ENCODE data around the gene HTT. TPM values are rescaled to one million over a fixed set of nuclear protein-coding genes. Genes with fewer than 3 reads are reported as not detected.
A peak's percentile ranks its signal among the peaks of the same experiment; 100 is the strongest.

The HTT gene
- total and polyA plus RNA-seq, 2 of the 13 experiments (the other 11 are each of a cell fraction or from before 2014, with no cell fraction given): 17.5 to 19.5 TPM

DNA sequence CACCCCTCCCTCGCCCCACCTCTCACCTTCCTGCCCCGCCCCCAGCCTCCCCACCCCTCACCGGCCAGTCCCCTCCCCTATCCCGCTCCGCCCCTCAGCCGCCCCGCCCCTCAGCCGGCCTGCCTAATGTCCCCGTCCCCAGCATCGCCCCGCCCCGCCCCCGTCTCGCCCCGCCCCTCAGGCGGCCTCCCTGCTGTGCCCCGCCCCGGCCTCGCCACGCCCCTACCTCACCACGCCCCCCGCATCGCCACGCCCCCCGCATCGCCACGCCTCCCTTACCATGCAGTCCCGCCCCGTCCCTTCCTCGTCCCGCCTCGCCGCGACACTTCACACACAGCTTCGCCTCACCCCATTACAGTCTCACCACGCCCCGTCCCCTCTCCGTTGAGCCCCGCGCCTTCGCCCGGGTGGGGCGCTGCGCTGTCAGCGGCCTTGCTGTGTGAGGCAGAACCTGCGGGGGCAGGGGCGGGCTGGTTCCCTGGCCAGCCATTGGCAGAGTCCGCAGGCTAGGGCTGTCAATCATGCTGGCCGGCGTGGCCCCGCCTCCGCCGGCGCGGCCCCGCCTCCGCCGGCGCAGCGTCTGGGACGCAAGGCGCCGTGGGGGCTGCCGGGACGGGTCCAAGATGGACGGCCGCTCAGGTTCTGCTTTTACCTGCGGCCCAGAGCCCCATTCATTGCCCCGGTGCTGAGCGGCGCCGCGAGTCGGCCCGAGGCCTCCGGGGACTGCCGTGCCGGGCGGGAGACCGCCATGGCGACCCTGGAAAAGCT, at the start of gene HTT, which contains the start of gene HTT-AS (continued):
- peak; percentile 11; the same call in 1 of the 2 replicates for TF ChIP-seq MXD4 (CRISPR knock-in tag; IDR thresholded peaks at IDR 0.05)
- TF ChIP-seq CBFB (CRISPR knock-in tag; IDR thresholded peaks at IDR 0.05): no peak
- TF ChIP-seq, protein P1, sequence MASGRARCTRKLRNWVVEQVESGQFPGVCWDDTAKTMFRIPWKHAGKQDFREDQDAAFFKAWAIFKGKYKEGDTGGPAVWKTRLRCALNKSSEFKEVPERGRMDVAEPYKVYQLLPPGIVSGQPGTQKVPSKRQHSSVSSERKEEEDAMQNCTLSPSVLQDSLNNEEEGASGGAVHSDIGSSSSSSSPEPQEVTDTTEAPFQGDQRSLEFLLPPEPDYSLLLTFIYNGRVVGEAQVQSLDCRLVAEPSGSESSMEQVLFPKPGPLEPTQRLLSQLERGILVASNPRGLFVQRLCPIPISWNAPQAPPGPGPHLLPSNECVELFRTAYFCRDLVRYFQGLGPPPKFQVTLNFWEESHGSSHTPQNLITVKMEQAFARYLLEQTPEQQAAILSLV (CRISPR knock-in tag; IDR thresholded peaks at IDR 0.05; ENCODE audit: borderline replicate concordance): no peak; the same call in 1 of the 2 replicates
- no peak for TF ChIP-seq FOXA1 (IDR thresholded peaks at IDR 0.05)
- no peak for TF ChIP-seq FOXA1 (CRISPR knock-in tag; IDR thresholded peaks at IDR 0.05)
- no peak for TF ChIP-seq ZNF557 (CRISPR knock-in tag; IDR thresholded peaks at IDR 0.05)
- TF ChIP-seq ZFX (CRISPR knock-in tag; IDR thresholded peaks at IDR 0.05; ENCODE audit: low read depth): peak; percentile 85
- TF ChIP-seq, protein P2, sequence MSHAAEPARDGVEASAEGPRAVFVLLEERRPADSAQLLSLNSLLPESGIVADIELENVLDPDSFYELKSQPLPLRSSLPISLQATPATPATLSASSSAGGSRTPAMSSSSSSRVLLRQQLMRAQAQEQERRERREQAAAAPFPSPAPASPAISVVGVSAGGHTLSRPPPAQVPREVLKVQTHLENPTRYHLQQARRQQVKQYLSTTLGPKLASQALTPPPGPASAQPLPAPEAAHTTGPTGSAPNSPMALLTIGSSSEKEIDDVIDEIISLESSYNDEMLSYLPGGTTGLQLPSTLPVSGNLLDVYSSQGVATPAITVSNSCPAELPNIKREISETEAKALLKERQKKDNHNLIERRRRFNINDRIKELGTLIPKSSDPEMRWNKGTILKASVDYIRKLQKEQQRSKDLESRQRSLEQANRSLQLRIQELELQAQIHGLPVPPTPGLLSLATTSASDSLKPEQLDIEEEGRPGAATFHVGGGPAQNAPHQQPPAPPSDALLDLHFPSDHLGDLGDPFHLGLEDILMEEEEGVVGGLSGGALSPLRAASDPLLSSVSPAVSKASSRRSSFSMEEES (CRISPR knock-in tag; IDR thresholded peaks at IDR 0.05): 0 out of 2 replicates have a peak, but pooled peaks have one; percentile 0
- TF ChIP-seq ZNF264 (CRISPR knock-in tag; IDR thresholded peaks at IDR 0.05): no peak
- 0 out of 2 replicates have a peak, but pooled peaks have one; percentile 10 for TF ChIP-seq FOXA3 (CRISPR knock-in tag; IDR thresholded peaks at IDR 0.05)
- no peak for TF ChIP-seq ETV6 (CRISPR knock-in tag; conservative IDR thresholded peaks at IDR 0.05)
- peak; percentile 73 for TF ChIP-seq POLR2G (IDR thresholded peaks at IDR 0.05; ENCODE audit: low read depth, low read length)
- no peak for TF ChIP-seq HOXA7 (CRISPR knock-in tag; IDR thresholded peaks at IDR 0.05)
- peak; percentile 3 for TF ChIP-seq HNRNPK (IDR thresholded peaks at IDR 0.05; ENCODE audit: low read depth, low read length, poor library complexity, severe bottlenecking)
- TF ChIP-seq, protein P3, sequence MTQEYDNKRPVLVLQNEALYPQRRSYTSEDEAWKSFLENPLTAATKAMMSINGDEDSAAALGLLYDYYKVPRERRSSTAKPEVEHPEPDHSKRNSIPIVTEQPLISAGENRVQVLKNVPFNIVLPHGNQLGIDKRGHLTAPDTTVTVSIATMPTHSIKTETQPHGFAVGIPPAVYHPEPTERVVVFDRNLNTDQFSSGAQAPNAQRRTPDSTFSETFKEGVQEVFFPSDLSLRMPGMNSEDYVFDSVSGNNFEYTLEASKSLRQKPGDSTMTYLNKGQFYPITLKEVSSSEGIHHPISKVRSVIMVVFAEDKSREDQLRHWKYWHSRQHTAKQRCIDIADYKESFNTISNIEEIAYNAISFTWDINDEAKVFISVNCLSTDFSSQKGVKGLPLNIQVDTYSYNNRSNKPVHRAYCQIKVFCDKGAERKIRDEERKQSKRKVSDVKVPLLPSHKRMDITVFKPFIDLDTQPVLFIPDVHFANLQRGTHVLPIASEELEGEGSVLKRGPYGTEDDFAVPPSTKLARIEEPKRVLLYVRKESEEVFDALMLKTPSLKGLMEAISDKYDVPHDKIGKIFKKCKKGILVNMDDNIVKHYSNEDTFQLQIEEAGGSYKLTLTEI (CRISPR knock-in tag; conservative IDR thresholded peaks at IDR 0.05): no peak
- 0 out of 2 replicates have a peak, but pooled peaks have one; percentile 71 for TF ChIP-seq NR3C1 (CRISPR knock-in tag; IDR thresholded peaks at IDR 0.05)
- no peak for TF ChIP-seq GTF3A (CRISPR knock-in tag; conservative IDR thresholded peaks at IDR 0.05)
- peak; percentile 58; the same call in 1 of the 3 replicates for TF ChIP-seq MXI1 (IDR thresholded peaks at IDR 0.05; ENCODE audit: borderline replicate concordance, low read depth, low read length)
- TF ChIP-seq FOXC1 (CRISPR knock-in tag; IDR thresholded peaks at IDR 0.05; ENCODE audit: borderline replicate concordance): no peak
- TF ChIP-seq HCFC1 (IDR thresholded peaks at IDR 0.05; ENCODE audit: low read depth, low read length): 0 out of 2 replicates have a peak, but pooled peaks have one; percentile 5
- TF ChIP-seq, protein P4, sequence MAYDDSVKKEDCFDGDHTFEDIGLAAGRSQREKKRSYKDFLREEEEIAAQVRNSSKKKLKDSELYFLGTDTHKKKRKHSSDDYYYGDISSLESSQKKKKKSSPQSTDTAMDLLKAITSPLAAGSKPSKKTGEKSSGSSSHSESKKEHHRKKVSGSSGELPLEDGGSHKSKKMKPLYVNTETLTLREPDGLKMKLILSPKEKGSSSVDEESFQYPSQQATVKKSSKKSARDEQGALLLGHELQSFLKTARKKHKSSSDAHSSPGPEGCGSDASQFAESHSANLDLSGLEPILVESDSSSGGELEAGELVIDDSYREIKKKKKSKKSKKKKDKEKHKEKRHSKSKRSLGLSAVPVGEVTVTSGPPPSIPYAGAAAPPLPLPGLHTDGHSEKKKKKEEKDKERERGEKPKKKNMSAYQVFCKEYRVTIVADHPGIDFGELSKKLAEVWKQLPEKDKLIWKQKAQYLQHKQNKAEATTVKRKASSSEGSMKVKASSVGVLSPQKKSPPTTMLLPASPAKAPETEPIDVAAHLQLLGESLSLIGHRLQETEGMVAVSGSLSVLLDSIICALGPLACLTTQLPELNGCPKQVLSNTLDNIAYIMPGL (CRISPR knock-in tag; IDR thresholded peaks at IDR 0.05; ENCODE audit: borderline replicate concordance in 1 of 2, low read depth in 1 of 2): peak in 1 of 2 experiments; percentile 21; a peak in 2 of 4 replicates
- no peak for TF ChIP-seq ZNF75D (CRISPR knock-in tag; IDR thresholded peaks at IDR 0.05; ENCODE audit: borderline replicate concordance)
- 0 out of 2 replicates have a peak, but pooled peaks have one; percentile 30 for TF ChIP-seq SRY (CRISPR knock-in tag; IDR thresholded peaks at IDR 0.05)
- no peak; the same call in 1 of the 2 replicates for TF ChIP-seq RXRB (CRISPR knock-in tag; IDR thresholded peaks at IDR 0.05; ENCODE audit: borderline replicate concordance)
- peak; percentile 21; the same call in 1 of the 2 replicates for TF ChIP-seq RAD21 (CRISPR knock-in tag; IDR thresholded peaks at IDR 0.05)

Data from HepG2 (cell line).